PFSK-1 (cell line): ENCODE results near the gene GLIS1.

Source experiments
- FOXP2 ChIP-seq: optimal IDR thresholded peaks from 2 replicates; pipeline ENCODE3; 2011; ENCODE audit warnings: borderline replicate concordance, control low read depth, inconsistent platforms; ENCODE audit not compliant: insufficient read depth; ENCODE audit errors: extremely low read length, extremely low read depth
- POLR2AphosphoS5 ChIP-seq: IDR thresholded peaks from 2 replicates; pipeline ENCODE4 v1.6.1; 2012; ENCODE audit warnings: low read depth, mild to moderate bottlenecking, control low read depth, low read length, moderate library complexity
- SIN3A ChIP-seq: IDR thresholded peaks from 2 replicates; pipeline ENCODE4 v1.6.1; 2012; ENCODE audit warnings: mild to moderate bottlenecking, low read length, moderate library complexity, borderline replicate concordance; ENCODE audit not compliant: insufficient read depth
- TAF1 ChIP-seq: IDR thresholded peaks from 2 replicates; pipeline ENCODE4 v1.6.1; 2012; ENCODE audit warnings: low read length, control low read depth, borderline replicate concordance; ENCODE audit not compliant: insufficient read depth
- TF ChIP-seq, protein P1 (sequence below), 2 experiments: IDR thresholded peaks; 2 replicates each; pipeline versions ENCODE4 v1.6.1 to v1.8.0; 2011 to 2012; ENCODE audit warnings: low read depth in 2 of 2, low read length in 2 of 2, control low read depth in 1 of 2, inconsistent platforms in 1 of 2, mild to moderate bottlenecking in 1 of 2, moderate library complexity in 1 of 2; ENCODE audit not compliant: insufficient read depth in 1 of 2

The GLIS1 gene

DNA sequence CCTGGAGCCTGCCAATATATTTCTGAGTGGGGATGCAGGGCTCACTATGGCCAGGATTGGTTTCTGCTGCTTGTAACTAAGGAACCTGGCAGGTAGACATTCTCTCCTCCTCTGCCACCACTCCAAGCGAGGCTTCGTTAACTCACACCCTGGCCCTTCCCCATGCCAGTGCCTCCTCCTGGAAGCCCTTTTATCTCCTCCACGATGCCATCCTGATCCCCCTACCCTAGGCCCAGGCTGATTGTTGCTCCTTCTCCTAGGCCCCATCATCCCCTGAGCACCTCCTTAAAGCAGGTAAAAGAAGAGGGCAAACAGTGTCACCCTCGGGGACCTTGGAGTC lies 161.2 kb downstream of the GLIS1 start:
- TF ChIP-seq FOXP2 (no peak), SIN3A (no peak), TAF1 (no peak), POLR2AphosphoS5 (no peak)
- TF ChIP-seq, protein P1, sequence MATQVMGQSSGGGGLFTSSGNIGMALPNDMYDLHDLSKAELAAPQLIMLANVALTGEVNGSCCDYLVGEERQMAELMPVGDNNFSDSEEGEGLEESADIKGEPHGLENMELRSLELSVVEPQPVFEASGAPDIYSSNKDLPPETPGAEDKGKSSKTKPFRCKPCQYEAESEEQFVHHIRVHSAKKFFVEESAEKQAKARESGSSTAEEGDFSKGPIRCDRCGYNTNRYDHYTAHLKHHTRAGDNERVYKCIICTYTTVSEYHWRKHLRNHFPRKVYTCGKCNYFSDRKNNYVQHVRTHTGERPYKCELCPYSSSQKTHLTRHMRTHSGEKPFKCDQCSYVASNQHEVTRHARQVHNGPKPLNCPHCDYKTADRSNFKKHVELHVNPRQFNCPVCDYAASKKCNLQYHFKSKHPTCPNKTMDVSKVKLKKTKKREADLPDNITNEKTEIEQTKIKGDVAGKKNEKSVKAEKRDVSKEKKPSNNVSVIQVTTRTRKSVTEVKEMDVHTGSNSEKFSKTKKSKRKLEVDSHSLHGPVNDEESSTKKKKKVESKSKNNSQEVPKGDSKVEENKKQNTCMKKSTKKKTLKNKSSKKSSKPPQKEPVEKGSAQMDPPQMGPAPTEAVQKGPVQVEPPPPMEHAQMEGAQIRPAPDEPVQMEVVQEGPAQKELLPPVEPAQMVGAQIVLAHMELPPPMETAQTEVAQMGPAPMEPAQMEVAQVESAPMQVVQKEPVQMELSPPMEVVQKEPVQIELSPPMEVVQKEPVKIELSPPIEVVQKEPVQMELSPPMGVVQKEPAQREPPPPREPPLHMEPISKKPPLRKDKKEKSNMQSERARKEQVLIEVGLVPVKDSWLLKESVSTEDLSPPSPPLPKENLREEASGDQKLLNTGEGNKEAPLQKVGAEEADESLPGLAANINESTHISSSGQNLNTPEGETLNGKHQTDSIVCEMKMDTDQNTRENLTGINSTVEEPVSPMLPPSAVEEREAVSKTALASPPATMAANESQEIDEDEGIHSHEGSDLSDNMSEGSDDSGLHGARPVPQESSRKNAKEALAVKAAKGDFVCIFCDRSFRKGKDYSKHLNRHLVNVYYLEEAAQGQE (IDR thresholded peaks at IDR 0.05; ENCODE audit: insufficient read depth in 1 of 2, low read depth in 2 of 2, low read length in 2 of 2) = no peak

DNA sequence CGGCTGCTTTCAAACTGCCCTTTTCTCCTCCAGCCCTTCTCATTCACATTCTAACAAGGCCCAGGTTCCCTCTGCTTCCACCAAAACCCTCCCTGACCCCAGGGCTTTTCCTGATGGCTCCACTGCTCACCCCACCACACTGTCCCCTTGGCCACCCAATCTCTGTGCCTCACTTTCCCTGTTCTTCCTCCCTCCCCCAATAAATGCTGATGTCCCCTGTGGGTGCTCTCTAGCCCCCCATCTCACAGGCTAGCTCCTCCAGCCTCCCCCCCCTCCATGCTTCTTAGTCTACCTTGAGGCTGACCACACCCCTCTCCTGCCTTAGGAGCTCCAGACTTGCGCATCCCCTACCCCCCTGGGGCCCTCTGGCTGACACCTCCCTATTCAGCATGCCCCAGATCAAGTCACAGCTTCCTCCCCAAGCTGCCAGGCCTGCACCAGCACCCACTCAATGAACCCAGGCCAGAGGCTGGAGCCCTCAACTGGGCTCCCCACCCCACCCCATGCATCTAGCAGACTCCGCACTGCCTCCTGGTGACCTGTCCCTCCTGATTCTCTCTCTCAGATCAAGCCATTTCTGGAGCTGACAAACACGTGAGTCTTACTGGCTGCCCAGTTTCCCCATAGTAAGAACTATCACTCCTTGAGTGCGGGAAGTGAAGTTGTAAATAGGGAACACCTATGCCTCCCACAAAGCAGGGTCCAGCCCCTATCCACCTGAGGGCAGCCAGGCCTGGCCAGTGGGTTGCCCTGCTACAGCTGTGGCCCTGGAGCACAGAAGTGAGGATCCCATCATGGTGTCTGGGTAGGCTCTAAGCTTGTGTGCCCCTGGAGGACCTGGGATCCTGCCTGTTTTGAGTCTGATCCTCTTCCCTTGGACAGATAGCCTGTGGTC lies 161.9 kb downstream of the GLIS1 start:
- TF ChIP-seq FOXP2 = no peak
- no peak for TF ChIP-seq POLR2AphosphoS5

DNA sequence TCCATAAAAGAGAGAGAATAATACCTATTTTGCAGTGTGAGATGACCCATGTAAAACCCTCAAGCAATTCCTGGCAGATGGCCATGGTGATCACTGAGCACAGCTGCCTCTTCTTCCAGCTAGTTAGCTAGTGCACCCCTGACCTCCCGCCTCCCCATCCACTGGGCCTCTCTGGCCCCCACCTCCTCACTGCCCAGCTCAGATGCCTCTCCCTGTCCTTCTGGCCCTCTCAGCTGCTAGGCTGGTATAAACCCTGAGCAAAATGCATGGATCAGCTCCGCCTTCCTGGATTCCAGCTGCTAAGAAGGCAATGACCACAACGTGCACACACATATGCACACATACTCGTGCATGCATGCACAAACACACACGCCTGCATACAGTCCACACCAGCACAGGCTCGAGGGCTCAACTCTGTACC lies 162.6 kb downstream of the GLIS1 start:
- TF ChIP-seq TAF1 (no peak), FOXP2 (no peak), POLR2AphosphoS5 (no peak), SIN3A (no peak)
- TF ChIP-seq, protein P1 (IDR thresholded peaks at IDR 0.05; ENCODE audit: insufficient read depth in 1 of 2, low read depth in 2 of 2, low read length in 2 of 2) = no peak

DNA sequence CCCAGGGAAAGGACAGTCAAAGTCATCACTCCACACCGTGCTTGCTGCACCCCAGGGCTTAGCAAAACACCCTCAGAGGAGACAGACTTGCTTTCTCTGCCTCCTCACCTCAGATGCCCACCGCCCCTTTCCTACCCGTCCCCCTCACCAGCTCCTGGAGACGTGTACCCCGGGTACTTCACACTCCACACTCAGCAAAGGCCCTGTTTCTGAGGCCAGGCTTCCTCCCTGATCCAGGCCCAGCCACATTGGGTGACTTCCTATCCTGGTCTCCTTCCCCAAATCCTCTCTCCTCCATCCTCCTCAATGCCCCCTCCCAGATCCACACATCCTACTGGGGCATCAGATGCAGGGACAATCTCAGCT lies 163.0 kb downstream of the GLIS1 start:
- TF ChIP-seq TAF1 (no peak), SIN3A (no peak), POLR2AphosphoS5 (no peak)

DNA sequence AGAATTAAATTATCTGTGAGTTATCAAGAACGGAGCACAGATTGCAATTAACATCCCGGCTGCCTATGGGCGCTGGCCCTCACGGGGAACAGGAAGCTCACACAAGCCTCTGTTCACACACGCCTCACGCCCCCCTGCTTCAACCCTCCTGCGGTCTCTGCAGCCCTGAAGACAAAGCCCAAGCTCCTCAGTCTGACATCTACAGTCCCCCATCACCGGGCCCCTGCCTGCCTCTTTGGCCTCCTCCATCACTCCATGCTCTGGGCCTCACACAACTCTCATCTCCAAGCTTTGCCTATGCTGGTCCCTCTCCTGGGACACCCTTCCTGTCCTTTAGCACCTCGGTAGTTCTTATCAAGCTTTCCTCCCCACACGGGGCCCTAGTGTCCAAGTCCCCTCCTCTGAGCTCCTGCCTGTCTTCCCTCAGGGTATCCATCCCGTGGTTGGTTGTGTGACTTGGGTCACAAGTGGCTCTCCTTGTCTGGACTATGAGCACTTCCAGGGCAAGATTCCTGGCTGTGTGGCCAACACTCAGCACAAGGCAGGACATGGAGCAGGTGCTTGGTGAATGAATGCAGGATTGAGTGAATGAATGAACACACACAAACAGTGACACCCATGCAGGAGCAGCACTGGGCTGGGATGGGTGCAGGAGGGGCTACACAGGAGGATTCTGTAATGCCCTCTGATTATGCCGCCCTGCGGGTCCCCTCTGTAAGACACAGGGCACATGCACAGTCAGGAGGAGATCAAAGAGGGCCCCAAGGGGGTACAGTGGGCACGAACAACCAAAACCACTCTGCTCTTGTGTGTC lies 163.6 kb downstream of the GLIS1 start:
- TF ChIP-seq TAF1 = no peak
- no peak for TF ChIP-seq POLR2AphosphoS5
- TF ChIP-seq FOXP2 = no peak
- TF ChIP-seq SIN3A = no peak
- TF ChIP-seq, protein P1 (IDR thresholded peaks at IDR 0.05; ENCODE audit: insufficient read depth in 1 of 2, low read depth in 2 of 2, low read length in 2 of 2) = no peak

DNA sequence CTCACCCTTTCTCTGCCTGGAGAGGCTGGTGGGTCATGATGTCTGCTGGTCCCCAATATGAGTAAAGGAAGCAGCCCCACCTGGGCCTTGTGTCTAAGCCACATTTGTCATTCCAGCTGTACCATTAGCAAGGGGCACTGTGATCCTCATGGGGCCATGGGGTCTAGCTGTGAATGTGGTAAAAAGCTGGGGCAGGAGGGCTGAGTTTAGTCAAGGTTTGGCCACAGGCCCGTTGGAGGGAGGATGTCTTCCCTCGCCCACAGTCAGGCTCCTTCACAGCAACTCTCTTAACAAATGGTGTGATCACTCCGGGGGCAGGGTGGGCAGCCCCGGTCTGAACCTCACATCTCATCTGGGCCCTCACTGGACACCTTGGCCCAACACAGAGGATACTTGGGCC lies 164.3 kb downstream of the GLIS1 start:
- TF ChIP-seq SIN3A (no peak), FOXP2 (no peak), TAF1 (no peak), POLR2AphosphoS5 (no peak)
- TF ChIP-seq, protein P1 (IDR thresholded peaks at IDR 0.05; ENCODE audit: insufficient read depth in 1 of 2, low read depth in 2 of 2, low read length in 2 of 2) = no peak
